Effector CD8-positive, alpha-beta T cell (primary cell): Measurements from ENCODE around the gene NRG2.

Experiments
- DNase-seq: peaks from one replicate; lab custom pipeline; 2025; lab: John Stamatoyannopoulos, UW

Gene NRG2

DNA sequence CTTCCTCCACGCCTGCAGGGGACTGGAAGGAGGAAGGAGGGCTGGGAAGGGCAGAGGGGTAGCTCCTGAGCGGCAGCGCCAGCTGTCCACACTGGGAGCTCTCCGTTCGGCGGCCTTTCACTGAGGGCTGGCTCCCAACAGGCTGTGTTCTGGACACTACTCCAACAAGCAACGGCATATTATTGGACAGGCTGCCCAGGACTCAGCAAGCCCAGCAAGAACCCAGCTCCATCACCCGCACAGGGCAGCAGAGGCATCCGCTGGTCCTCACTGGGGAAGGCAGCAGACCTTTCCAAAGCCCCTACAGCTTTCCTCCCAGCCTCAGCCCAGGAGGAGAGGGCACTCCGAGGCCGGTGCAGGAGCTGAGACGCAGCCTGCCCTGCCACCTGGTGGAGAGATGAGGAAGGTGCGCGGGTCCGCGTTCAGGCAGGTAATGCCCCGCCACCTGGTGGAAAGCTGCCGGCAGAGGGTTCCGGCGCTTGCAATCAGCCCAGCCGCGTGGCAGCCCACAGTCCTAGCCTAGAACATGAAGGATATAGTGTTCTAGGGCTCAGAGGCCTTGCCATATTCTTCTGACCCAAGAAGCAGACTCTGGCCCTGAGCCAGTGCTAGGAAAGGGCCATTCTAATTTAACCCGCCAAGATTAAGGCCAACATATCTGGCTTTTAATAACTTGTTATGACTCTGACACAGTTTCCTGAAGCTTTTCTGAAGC, 74.4 kb downstream of the NRG2 start:
- peak; percentile 73 for DNase-seq

DNA sequence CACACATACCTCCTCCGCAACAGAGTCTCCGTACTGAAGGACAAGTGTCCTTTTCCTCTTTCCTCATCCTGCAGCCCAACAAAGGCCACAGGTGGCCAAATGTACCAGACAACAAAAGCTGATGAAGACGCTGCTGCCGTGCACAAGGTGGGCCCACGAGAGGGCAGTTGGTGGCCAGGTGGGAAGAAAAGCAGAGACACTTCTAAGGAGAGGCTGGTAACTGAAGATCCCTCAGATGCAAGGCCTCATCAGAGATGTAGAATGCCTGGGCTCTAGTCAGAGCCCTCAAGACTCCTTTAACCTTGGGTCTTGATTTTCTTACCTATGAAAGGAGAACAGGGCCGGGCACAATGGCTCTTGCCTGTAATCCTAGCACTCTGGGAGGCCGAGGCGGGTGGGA, 75.7 kb downstream of the NRG2 start:
- no peak for DNase-seq

DNA sequence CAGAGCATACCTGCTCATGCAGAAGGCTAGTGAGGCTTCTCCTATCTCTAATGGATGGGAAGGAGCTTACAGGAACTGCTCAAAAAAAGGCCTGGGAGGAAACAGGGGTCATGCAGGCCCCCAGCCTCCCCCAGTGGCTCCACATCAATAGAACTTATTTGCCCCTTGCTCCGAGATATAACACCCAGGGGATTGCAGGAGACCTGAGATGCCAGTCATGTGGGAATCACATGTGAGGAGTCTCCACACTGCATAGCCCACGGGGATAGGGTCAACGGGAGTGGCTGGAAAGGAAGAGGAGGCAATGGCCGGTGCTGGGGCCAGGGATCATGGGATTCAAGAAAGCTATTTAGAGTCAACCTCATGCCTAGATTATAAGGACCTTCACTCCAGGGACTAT, 76.2 kb downstream of the NRG2 start:
- DNase-seq = no peak

DNA sequence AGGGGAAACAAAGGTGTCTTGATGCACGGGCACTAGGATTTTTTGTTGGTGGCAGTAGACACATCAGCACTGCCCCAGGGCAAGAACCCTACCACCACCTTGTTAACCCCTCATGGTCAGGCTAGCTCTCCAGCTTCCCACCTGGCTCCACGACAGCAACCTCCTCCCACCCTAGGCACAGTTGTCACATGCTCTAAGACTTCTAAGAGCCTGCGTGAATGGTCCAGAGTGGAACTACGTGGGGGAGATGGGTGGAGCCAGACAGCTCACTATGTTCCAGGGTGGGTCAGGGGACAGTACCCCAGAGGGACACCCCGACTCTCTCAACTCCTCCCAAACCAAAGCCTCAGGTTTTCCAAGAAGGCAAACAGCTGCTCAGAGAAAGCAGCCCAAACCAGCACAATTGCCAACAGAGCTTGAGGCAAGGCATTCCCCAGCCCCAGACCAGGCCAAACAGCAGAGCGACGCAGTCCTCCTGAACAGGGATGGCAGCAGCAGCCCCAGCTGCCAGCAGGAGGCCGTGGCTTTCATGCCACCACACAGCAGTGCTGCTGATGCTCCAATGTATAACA, 78.0 kb downstream of the NRG2 start:
- DNase-seq = no peak

DNA sequence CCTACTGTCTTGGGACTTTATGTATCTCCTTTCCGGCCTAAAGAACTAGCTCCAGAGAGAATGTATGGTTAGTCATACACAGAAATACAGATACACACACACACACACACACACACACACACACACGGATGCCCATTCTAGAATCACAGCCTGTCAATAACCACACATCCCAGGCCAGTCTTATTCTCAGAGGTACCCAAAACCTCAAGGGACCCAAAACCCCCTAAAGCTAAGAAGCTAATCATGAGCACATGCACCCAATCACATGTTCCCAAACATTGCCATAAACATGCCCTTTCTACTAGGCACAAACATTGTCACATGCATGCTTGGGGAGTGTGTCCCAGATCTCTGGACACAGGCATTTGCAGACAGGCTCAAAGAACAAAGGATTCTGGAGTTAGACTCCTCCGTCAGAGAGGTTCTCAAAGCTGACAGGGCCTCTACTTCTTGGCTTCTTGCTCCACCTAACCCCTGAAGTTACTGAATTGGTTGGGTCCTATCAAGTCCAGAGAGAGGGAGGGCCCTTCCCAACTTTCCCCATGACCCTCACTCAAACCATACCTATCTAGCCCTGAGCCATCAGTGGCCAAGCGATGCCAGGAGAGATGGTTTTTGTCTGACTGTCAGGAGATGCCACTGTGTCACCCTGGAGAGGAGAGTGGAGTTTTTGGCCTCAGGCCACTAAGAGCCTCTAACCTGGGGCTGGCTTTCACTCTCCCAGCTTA, 78.7 kb downstream of the NRG2 start:
- DNase-seq = no peak

DNA sequence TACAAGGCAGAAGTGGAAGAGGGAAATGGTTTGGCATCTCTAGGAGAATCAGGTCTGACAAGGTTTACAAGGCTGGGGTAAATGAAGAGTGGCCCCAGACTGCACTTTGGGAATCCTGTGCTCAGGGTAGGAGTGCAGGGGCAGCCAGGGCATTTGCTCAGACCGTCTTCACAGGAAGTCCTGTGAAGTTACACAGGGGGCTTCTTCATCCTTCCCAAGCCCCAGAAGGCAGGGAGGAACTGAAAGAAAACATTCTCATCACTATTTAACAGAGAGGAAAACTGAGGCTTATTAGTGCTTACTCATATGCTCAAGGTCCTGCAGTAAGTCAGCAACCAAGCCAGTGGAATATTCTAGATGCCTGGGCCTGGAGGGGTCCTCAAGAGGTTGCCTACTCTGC, 80.7 kb downstream of the NRG2 start:
- no peak for DNase-seq

DNA sequence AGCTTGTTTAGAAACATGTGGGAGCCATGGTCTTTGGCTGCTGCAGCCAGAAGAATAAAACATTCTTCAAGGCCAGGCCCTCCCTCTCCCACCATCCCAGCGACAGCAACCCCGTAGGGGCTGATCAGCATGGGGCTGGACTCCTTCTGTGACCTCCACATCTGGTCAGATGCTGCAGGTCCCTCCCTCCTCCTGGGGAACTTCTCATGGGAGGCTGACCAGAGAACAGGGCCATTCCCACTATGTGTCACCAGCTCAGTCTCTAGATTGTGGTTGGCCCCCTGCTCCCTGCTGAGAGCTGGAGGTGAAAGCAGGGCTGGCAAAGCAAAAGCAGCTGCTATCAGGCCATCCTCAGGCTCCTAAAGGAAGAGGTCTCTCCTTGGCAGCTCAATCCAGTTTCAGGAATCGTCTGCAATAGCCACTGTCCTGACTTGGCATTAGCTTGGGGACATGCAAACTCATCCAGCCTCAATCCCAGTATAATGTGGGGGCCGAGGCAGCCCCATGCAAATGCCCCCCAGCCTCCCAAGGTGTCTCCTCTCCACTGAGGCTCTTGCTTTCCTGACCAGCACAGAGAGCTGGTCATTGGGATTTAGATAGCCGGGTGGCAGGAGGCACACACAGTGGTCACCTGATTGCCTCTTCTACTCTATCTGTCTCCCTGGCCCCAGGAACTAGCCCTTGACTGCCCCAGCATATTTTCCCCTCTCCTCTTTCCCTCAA, 81.5 kb downstream of the NRG2 start:
- no peak for DNase-seq

DNA sequence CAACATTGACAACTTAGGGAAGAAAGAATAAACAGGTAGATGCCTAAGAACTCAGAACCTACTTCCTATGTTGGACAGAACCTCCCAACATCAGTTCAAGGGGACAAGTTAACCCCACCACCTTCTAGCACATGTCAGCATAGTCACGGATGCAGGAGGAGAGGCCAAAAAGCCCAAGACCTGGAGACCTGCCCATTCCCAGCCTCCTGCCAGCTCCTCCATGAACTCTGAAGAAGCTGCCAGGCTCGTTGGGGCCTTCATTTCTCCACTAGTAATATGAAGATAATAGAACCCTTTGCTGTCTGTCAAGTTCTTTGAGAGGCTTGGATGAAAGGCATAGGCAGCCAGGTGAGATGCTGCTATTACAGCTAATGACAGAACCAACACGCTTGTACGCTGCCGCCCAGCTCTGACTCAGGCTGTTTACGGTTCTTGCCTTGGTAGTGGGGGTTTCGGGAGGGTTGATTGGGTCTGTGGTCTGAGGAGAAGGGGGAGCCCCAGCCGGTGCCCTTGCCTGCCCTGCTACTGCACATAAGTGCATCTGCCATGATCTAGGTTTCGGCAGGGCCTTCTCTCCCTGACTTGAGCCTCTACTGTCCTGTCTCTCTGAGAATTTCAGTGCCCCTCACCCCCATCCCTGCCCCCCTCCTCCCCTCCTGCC, 82.2 kb downstream of the NRG2 start:
- DNase-seq = no peak

DNA sequence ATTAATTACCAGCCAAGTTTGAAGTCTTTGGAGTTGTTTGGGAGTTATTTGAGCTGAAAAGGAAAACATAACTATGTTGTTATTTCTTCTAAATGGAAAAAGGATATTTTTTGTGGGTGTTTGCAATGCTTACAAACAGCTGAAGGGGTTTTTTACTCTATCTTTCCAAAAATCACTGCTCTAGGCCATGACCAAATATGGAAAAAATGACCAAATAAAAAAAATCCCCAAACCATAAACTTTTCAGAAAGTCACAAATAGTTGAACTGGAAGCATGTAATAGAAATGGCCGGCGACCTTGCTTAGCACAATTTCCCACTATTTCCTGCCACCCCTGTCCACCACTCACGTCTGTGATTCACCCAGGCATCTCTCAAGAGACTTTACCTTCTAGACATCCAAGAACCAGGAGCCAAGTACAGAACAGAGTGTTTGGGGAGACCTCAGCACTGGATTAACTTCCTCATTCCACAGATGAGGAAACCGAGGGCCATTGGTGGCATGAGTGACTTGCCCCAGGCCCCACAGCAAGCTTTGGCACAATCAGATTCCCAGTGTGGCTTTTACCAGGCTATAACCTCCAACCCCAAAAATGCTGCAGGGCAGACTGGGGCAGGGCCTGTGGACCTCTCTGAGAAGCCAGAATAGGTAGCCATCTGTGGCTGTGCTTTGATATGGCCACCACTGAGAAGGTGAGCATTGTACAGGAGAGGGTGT, 84.5 kb downstream of the NRG2 start:
- no peak for DNase-seq

DNA sequence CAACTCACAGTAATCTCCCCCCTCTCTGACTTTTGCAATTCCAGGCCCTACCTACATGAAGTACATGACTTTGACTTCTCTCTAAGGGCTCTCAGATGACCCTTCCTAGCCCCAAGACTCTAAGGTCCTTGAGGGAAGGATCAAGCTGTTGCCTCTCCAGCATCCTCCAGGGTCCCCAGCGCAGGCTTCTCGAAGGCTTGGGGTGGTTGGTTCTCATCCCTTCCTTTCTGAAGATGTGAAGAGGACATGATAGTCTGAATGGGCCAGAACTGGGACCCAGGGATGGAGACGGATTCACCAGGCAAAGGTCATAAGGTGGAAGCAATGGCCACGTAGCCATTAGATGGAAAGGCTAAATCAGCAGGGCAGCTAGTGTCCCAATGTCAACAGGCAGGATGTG, 86.8 kb downstream of the NRG2 start:
- no peak for DNase-seq

DNA sequence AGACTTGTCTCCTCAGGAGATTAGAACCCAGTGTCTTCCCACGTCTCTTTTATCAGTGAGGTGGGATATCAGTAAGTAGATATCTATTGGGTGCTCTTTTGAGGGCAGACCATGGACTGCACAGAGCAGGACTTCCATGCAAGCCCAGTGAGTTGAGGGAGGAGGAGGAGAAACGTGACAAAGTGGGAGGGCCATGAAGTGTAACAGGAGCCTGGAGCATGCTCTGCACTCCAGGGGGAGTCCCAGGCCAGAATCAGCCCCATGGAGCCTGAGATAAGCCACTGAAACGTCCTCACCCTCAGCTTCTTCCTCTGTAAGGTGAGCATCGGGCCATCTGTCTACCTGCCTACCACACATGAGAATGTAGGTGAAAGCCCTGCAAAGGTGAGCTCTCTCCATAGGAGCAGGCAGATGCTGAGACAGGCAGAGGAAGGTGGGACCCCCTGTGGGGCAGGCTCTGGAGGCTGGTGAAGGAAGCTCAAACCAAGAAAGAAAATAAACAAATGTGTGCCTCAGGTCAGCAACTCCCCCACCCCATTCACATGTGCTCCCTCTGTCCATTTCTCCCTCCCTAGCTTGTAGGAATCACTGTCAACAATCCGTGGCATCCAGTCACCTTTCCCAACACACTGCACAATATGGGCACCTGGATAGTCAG, 87.4 kb downstream of the NRG2 start:
- DNase-seq = no peak

DNA sequence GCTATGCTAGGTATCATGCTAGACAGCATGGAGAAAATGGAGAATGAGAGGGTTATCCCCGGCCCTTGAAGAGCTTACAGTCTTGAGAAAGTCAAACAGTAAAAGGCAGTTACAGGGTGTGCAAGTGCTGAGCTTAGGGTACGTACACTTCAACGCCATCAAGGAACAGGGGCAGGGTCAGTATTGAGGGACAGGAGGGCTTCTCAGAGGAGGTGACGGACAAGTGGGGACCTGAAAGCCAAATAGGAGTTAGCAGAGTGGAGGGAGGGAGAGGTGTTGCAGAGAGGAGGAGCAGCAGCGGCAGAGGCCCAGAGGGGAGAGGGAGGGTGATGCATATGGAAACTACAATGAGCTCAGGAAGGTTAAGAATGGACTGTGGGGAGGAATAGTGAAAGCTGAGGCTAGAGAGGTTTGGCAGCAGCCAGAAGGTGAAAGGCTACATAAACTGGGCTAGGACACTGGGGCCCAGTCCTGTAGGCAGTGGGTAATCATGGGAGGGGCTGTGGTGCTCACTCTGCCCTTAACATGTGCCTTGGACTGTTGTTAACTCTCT, 88.0 kb downstream of the NRG2 start:
- no peak for DNase-seq

DNA sequence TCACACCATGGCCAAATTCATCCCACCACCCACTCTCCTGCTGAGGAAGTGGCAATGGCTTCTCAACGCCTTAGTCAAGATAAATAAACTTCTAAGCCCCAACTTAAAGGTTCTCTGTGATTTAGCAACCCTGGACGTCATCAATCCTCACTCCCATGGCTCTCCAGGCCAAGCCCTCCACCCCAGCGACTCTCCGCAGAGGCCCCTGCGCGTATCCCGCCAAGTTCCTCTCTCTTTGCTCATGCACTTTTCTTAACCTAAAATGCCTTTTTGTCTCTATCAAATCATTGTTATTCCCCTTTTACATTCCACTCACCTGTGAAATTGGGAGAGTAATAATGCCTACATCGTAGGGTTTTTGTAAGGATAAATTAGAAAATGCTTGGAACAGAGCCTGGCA, 88.6 kb downstream of the NRG2 start:
- no peak for DNase-seq

DNA sequence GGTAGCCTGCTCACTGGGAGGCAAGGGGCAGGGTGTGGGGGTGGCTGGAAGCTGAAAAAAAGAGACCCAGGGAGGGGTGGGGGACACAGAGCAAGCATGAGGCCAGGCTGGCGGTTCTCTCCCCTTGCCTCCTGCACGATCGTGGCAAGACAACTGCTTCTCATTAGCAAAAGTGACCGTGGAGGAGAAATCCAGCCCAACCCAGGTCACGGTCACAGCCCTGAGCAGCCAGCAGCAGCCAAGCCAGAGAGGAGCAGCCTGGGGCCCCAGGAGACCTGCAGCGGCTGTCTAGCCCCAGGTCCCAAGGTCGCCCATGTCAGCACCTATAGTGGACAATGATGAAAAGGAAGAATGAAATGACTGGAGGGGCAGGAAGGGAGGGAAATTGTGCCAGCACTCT, 89.1 kb downstream of the NRG2 start:
- DNase-seq = no peak

DNA sequence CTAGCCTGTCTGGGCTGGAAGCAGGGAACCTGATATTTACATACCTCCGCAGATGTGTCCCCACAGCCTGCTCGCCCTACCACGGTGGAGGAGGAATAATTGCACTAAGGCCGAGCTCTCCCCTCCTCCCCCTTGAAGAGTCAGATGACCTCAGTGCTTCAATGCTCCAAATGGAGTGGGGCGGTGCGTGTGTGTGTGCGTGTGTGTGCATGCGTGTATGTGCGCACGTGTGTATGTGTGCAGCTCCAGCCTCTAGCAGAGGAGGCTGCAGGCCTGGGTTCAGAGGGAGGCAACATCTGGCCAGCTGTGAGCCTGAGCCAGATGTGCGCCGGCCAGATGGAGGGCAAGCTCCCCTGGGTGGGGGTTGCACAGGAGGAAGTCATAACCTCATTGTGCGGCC, 90.5 kb downstream of the NRG2 start:
- DNase-seq = no peak

DNA sequence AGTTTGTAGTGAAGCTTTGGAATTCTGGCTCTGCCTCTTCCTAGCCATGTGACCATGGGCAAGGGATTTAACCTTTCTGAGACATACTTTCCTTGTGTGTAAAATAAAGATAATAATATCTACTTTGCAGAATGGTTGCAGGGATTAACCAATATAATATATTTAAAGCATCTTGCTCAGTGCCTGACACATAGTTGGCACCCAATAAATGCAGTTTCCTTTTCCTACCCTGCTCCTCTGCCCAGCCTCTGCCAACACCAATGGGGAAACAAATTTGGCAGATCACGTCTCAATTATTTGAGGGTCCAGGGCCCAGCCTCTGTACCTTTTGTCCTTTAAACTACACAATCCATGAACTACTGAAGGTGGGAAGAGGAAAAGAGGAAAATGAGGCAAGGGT, 91.1 kb downstream of the NRG2 start:
- DNase-seq = no peak

DNA sequence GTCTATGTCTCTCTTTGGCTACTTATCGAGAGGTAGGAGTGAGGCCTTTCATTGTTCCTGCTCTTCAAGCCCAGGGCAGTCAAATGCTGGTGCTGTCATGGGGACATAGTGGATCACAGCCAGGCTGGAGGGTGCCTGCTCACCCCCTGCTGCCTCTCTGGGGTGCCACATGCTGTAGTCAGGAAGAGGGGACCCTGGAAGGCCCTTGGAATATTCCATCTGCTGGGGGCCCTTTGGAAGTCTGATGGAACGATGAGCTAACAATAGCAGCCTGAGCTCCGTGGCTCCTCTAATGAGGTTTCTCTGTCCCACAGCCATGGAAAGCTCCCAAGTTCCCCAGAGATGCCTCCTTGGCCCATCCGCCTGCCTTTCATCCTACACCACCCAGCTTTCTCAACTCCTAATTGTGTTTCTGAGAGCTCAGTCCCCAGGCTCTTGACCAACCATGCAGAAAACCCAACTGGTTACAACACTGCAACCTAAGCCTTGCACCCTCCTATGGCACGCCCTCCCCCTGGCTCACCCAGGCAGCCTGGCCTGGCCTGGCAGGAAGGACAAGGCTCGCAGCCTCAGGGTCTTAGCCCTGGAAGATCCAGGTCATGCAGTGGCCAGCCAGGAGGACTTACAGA, 91.7 kb downstream of the NRG2 start:
- no peak for DNase-seq

DNA sequence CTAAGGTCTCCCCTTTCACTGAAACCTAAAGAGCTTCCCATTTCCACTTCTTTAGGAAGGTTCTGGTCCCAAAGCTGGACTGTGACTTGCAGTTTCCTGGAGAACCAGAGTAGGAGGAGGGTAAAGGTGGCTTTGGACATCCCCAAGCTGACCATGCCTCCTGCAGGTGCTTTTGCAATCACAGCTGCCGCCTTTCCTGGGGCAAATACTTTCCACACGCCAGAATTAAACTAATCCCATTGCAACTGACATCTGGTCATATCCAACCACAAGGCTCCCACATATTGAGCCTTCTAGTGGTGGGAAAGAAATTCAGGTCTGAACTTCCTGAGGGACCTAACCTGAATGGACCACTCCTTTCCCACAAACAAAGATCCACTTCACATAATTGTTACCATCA, 92.7 kb downstream of the NRG2 start:
- DNase-seq = no peak

DNA sequence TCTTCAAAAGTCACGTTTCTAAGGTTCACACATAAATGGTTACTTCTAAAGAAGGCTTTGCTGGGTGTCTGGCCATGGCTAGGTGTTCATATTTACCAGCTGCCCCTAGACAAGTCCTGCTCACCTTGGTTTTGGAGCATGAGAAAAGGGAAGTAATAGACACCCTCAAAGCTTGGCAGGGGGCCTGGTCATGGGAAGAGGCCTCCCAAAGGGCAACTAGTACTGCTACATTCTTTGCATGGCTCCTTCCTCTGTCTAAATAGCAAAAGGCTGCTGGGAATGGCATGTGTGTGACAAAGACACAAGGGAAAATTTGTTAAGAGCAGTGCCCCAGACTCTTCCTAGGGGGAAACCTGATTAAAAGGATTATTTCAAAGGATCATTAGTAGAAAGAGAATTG, 93.4 kb downstream of the NRG2 start:
- DNase-seq = no peak

DNA sequence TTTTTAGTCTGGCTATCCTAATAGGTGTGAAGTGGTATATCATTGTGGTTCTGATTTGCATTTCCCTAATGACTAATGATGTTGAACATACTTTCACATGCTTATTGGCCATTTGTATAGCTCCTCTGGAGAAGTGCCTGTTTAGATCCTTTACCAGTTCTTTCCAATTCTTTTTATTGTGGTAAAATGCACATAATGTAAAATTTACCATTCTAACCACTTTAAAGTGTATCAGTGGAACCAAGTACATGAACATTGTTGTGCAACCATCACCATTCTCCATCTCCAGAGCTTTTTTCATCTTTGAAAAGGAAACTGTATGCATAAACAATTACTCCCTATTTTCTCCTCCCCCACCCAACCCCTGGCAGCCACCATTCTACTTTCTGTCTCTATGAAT, 95.4 kb downstream of the NRG2 start:
- no peak for DNase-seq
